GM19397 (cell line): ENCODE data around the gene CCDC186.

Experiments
- ATAC-seq: cut with Tn5 transposase; IDR thresholded peaks from one replicate; pipeline ENCODE4 v1.9.1; 2021; ENCODE audit warnings: mild to moderate bottlenecking, moderate library complexity; ENCODE audit not compliant: unreplicated experiment

The CCDC186 gene

DNA sequence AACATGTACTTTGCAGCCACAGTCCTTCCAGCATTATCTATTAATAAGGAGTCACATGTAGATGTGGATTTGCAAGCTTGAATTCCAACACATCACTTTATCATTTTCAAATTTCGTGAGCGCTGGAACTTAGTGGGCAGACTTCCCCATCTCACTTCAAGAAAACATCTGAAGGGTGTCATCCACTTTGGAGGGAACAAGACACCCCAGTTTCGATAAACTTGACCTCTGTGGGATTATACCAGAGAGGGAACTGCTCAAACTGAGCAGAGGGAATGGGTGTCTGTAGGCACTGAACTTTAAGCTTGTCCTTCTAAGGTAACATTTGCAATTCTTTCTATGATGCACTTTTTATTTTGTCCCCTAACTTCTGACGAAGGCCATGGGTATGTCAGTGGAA is 102.8 kb downstream of the CCDC186 start:
- ATAC-seq: no peak
